ENCODE data around the gene CNPY3.
"Not testable (repeated sequence)": the region's sequence is repeated elsewhere in the genome, so short reads cannot be mapped to it uniquely, and the experiment has no call there.

The CNPY3 gene

DNA sequence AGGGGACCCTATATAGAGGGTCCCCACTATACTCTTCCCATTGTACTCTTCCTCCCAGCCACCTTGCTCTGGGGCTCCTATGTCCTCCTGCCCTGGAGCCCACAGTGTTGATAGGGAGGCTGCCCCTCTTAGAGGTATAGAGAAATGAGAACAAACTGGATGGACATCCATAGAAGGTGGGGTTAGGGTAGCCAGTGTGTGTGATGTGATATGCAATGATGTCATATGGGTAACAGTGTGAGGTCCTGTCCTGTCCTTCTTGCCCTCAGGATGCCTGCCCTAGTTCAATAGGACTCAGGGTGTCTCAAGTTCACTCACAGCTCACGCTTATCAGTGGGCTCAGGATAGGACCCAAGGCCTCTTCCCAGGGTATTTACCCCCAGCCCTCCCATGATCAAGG, 13.0 kb upstream of the CNPY3 start:
- DNase-seq: no peak

DNA sequence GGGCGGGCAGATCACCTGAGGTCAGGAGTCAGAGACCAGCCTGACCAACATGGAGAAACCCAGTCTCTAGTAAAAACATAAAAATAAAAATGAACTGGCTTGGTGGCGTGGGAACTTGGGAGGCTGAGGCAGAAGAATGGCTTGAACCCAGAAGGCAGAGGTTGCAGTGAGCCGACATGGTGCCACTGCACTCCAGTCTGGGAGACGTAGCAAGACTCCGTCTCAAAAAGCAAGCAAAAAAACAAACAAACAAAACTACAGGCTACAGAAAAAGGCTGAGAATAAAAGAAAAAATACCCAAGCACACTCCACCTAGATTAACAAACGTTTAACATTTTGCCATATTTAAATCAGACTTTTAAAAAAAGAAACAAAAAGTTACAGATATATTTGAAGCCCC, 7.5 kb upstream of the CNPY3 start:
- DNase-seq: no peak

DNA sequence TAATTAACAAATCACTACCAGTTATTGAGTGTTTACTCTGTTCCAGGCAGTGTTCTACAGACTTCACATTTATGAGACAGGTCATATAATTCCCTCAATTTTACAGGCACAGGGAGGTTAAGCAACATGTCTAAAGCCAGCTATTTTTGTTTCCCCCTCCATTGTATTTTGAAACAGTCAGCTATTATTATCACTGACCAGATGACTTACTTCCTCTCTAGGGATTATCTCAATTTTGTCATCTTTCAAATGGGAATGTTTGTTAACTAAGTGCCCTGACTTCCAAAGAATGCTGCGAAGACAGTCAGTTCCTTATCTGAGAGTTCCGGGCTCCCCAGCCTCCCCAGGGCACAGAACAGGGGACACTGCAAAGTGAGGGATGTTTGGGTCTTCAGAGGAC, 5.6 kb upstream of the CNPY3 start:
- DNase-seq: no peak

DNA sequence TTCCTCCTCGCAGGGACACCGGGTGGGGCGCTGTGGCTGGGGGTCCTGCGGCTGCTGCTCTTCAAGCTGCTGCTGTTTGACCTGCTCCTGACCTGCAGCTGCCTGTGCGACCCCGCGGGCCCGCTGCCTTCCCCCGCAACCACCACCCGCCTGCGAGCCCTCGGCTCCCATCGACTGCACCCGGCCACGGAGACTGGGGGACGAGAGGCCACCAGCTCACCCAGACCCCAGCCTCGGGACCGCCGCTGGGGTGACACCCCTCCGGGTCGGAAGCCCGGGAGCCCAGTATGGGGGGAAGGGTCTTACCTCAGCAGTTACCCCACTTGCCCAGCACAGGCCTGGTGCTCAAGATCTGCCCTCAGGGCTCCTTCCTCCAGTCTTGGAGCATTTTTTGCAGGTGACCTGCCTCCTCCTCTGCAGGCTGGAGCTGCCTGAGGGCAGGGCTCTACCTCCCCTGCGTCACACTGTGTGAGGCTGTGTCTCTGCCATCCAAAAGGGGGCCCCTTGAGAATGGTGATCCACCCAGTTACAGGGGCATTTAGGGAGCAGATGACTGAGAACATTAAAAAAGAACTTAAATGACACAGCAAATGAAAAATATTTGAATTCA, 3.9 kb upstream of the CNPY3 start:
- DNase-seq: no peak

DNA sequence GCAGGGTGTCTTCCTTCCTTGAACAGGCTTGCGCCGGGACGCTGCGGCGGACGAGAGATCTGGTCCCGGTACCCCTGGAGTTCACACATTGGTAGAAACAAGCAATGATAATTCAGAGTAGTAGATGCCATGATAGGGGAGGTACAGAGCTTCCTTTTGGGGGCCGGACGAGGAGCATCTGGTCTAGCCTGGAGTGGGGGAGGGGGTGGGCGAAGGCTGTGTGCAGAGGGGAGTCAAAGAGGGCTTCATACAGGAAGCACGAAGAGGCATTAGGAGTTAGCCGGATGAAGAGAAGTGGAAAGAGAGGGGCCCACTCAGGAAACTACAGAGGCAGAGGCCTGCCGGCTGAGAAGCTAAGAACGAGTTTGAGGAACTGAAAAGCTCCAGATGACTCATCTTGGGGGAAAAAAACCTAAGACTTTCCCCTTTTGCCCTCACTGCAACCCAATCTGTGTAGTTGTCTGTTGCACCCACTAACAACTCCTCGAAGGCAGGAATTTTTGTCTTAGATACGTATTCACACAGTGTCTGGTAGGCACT, 611 bp downstream of the CNPY3 start:
- DNase-seq: peak; percentile 57

DNA sequence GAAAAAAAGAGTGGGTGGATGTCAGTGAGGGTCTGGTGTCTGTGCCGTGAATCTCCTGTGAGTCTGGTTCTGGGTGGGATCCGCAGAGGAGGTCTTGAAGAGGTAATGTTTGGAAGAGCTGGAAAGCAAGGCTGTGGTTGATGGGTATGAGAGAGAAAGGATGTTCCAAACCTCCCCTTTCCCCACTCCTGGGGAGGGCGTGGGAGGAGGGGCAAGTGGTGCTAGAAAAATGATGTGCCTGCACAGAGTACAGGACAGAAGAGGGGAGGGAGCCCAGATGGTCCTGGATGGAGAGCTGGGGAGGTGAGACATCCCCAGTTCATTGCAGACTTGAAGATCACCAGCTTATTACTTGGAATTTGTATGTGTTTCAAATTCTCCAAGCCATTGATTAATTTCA, 3.1 kb downstream of the CNPY3 start:
- no peak for DNase-seq

DNA sequence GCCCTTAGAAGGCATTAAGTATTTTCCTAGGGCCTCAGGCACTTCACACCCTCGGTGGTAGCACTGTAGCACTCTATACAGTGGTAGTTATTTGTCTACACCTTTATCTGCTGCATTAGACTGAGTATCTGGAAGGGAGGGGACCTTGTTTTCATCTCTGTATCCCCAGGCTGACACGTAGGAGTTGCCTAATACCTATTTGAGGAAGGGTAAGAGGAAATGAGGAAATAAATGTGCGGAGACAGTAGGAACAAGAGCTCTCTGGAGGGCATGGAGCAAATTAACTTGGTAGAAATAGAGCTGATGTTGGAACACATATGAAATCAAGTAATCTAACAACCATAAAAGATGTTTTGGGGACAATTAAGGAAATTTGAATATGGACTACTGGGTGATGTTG, 3.9 kb downstream of the CNPY3 start:
- no peak for DNase-seq

DNA sequence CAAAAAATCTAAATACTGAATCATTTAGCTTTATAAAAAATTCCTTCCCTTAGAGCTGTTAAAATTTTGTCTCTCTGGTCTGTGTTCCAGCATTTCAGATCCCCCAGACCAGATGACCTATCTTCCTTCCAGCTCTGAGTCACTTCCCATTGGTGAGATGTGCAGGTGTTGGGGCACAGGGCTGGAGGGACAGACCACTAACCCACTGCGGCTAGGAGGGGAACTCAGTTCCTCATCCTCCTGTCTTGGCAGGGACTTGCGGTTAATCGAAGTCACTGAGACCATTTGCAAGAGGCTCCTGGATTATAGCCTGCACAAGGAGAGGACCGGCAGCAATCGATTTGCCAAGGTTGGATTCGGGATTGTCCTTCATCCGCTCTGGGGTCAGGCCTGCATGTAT, 6.0 kb downstream of the CNPY3 start:
- no peak for DNase-seq

DNA sequence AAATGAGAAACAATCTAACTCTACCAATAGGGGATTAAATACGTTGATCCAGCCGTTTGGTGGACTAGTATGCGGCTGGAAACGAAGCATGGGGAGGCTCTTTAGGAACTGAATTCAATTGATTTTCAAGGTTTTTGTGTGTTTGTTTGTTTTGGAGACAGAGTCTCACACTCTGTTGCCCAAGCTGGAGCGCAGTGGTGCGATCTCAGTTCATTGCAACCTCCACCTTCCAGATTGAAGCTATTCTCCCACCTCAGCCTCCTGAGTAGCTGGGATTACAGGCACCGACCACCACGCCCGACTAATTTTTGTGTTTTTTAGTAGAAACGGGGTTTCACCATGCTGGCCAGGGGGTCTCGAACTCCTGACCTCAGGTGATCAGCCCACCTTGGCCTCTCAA, 7.1 kb downstream of the CNPY3 start:
- DNase-seq: no peak

DNA sequence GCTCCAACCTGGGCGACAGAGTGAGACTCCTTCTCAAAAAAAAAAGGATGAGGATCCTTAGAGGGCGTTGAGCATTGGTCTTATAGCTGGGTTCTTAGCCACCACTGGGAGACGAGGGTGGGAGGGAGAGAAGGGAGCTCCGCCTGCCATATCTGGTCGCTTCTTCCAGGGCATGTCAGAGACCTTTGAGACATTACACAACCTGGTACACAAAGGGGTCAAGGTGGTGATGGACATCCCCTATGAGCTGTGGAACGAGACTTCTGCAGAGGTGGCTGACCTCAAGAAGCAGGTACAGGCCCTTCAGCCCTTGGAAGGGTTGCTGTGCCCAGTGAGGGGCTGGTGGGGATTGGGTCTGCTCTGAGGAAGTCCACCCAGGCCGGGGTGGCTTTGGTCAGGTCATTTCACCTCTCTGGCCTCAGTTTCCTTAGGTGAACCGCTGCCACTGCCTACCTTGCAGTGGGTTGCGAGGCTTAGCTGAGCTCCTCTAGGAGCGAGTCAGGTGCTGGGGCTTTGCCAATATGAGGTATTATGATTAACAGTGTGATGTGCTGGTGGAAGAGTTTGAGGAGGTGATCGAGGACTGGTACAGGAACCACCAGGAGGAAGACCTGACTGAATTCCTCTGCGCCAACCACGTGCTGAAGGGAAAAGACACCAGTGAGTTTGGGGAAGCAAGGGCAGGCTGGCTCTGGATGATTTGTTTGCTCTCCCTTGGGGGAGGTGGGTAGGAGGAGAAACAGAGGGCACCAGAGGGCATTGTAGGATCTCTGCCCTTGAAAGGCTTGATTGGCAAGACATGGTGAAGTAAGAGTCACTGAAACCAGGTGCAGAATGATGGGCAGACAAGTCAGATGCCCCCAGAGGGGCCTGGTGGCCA, 8.5 kb downstream of the CNPY3 start:
- DNase-seq: no peak

DNA sequence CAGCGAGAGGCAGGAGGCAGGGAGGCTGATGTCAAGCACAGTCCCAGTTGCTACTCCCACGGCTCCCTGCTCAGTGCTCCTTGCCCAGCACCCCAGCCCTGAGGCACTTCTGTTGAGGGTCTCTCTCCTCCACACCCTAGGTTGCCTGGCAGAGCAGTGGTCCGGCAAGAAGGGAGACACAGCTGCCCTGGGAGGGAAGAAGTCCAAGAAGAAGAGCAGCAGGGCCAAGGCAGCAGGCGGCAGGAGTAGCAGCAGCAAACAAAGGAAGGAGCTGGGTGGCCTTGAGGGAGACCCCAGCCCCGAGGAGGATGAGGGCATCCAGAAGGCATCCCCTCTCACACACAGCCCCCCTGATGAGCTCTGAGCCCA, 9.1 kb downstream of the CNPY3 start:
- DNase-seq: no peak

DNA sequence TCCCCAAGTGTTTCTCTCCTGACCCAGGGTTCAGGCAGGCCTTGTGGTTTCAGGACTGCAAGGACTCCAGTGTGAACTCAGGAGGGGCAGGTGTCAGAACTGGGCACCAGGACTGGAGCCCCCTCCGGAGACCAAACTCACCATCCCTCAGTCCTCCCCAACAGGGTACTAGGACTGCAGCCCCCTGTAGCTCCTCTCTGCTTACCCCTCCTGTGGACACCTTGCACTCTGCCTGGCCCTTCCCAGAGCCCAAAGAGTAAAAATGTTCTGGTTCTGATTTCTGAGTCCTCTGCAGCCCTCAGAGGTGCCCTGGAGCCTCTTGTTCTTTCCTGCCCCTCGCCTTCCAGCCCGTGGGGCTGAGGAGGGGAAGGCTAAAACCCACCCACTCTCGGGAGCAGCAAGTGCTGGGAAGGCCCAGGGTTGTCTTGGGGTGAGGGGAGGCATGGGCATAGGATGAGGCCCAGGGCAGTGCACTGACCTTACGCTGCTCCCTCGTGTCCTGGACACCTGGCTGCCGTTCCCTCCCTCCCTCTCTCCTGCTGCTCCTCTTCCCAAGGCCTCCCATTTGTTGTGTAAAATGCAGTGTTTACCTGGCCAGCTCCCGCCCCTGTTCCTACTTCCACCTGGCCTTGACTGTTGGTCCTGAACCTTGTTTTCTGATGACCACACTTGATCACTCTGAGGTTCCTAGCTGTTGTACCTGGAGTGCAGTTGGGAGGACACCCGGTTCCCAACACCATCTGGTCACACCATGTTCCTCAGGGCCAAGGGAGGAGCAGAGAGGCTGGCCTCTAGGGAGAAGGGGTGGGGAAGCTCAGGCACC, 9.9 kb downstream of the CNPY3 start:
- DNase-seq: no peak

DNA sequence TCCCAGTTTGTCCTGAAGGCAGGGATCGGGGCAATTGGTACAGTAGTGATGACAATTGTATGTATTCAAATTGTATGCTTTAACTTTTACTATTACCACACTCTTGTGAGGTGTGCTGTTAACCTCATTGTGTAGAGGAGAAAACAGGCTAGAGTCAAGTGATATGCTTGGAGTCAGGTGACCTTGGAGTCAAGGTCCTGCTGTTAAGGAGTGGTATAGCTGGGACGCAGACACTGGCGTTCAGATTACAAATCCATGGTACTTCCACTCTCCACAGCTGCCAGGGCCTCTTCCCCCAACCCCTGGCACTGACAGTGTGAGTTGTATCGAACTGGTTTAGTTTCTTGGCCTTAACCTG, 10.5 kb downstream of the CNPY3 start:
- DNase-seq: no peak

DNA sequence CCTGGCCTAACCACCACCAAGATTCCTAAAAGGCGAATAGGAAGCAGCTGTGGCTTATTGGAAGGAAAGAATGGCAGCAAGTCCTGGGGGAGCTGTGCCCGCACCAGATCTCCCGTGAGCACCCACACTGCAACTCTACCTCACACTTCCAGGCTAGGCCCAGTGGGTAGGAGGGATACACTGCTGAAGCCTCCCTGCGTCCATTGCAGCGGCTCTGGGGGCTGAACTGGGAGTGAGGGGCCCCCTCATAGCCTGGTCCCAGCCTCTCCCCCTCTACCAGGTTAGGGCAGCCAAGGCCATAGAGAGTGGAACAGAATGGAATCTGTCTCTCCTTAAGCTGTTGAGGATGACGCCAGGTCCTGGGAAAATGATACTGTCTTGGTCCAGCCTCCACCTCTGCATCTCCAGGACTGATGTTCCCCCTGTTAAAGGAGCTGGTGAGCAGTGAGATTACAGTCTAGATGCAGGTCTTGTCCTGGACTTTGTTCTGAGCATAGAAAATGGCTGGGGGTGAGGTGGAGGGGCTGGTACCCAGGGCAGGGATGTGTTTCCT, 11.3 kb downstream of the CNPY3 start:
- no peak for DNase-seq

DNA sequence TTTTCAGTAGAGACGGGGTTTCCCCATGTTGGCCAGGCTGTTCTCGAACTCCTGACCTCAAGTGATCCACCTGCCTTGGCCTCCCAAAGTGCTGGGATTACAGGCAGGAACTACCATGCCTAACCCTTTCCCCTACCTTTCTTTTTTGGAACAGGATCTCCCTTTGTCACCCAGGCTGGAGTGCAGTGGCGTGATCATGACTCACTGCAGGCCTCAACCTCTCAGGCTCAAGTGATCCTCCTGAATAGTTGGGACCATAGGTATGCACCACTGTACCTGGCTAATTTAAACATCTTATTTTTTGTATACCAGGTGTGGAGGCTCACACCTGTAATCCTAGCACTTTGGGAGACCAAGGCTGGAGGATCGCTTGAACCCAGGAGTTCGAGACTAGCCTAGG, 12.1 kb downstream of the CNPY3 start:
- not testable (repeated sequence) for DNase-seq

DNA sequence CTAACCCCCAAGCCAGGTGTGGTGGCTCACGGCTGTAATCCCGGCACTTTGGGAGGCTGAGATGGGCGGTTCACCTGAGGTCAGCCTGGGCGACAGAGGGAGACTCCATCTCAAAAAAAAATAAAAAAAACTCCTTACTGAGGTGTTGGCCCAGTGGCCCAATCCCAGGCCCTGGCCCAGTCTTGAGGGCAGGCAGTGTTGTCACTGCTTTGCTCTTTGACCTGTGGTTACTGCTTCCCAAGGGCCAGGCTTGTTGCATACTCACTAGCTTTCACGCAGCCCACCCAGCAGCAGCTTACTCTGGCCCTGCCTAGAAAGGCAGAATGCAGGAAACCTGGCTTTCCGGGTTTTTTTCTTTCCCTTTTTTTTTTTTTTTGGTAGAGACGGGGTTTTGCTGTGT, 13.2 kb downstream of the CNPY3 start:
- no peak for DNase-seq

DNA sequence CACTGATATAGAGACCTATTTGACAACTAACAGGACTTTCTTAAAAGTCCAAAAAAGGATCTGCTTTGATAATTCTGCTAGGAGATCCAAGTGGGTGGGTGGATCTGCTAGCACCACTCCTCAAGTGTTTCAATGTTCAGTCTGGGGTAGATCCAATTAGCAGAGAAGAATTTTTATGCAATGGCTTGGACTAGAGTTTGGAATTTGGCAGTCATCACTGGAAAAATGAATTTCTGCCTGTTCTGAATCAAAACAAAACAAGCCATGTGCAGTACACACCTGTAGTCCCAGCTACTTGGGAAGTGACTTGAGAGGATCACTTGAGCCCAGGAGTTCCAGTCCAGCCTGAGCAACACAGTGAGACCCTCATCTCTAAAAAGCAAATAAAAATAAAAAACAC, 18.7 kb downstream of the CNPY3 start:
- DNase-seq: no peak

DNA sequence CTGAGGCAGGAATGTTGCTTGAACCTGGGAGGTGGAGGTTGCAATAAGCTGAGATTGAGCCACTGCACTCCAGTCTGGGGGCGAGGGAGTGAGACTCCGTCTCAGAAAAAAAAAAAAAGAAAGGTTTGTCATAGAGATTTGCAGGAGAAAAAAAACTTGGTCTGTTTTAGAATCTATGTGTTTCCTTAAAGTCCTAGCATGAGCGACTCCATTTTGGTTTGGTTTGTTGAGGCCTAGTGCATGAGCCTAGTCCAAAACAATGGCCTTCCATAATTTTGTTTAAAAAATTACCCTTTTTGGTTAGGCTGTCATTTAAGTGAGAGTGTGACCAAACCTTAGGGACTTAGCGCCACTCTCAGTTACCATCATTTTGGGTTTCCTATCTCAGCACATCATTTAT, 23.1 kb downstream of the CNPY3 start:
- DNase-seq: no peak

DNA sequence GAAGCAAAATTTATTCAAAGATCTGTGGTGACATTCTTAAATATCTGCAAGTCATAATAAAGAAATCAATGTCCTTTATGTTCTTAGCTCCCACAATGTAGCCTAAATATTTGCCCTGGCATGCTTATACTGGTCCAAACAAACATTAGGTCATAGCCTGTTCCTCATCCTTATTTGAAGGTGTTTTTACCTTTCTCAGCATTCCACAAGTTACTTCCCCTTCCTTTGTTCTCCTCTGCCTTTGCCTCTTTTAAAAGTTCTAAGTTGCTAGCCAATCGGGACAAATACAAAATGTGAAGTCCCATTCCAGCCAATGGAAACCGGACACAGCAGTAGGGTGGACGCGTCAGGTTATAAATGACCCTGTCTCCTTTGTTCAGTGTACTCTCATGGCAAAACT, 25.1 kb downstream of the CNPY3 start:
- not testable (repeated sequence) for DNase-seq

DNA sequence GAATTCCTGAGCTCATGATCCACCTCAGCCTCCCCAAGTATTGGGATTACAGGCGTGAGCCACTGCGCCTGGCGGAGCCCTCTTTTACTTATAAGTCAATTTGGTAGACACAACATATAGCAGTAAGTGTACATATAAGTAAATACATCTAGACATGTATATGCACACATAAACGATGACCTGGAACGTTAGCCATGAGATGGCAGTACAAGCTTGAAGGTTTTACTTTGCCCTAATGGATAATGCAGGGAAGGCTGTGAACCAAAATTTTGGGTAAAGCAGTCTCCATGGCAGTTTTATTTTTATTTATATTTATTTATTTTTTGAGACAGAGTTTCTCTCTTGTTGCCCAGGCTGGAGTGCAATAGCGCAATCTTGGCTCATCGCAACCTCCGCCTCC, 28.8 kb downstream of the CNPY3 start:
- DNase-seq: no peak

DNA sequence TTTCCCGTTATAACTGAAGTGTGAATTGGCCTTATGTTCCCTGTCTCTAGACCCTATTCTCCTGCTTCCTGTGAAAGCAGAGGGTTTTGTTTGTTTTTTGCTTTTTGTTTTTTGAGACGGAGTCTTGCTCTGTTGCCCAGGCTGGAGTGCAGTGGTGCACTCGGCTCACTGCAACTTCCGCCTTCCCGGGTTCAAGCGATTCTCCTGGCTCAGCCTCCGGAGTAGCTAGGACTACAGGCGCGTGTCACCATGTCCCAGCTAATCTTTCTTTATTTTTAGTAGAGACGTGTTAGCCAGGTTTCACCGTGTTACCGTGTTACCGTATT, 30.6 kb downstream of the CNPY3 start:
- no peak for DNase-seq

DNA sequence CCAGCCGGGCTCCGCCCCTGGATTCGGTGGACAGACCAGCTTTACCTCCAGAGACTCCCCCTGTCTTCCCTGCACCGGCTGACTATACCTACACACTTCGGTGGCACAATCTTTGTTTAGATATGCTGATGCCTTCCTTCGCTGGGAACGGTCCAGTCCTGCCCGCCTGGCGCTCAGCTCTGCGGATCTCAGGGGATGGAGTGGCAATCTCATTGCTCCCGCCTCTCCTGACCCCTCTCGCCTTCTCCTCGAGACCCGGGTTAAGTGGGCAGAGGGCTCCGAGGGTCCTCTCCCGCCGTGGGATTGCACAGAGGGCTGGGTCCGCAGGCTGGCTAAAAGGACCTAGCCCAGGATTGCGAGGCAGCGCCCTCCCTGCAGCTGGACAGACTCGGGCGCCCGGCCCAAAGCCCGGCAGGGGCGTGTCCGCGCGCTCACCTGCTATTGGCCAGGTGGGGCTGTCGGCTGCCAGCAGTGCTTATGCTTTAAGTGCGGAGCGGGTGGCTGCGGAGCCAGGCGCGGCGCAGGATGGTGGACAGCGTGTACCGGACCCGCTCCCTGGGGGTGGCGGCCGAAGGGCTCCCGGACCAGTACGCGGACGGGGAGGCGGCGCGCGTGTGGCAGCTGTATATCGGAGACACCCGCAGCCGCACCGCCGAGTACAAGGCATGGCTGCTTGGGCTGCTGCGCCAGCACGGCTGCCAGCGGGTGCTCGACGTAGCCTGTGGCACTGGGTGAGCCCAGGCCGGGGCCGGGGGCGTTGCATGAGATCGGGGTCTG, 31.2 kb downstream of the CNPY3 start, which contains the start of gene GNMT:
GNMT (plus strand) TSS at position 512 of the 777 bp plus-strand sequence; CDS start at position 526, 14 bp downstream.
- no peak for DNase-seq

DNA sequence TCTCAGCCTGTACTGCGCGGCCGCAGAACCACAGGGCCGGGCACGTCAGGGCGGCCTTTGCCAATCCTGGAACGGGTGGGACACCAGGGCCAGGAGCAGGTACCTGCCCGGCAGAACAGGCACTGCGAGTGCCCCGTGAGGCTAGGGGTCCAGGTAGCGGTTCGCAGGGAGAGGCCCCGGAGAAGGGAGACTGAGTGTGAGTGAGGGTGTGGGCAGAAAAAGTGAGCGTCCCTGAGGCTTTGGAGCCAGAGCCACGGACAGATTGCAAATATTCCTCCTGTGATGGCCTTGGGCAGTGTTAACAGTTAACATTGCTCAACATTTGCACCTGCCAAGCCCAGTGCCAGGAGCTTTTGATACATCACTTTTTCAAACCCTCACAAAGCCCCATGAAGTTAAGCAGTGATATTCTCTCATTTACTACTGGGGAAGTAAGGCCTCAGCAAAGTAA, 31.8 kb downstream of the CNPY3 start:
- DNase-seq: no peak
